Liver (tissue), 3 donors: ENCODE results near the gene CABP4.

Experiments used
- CTCF ChIP-seq: fragments of 150-350 bp; IDR thresholded peaks from 2 replicates; pipeline ENCODE4 v1.5.1; 2017; ENCODE audit warnings: improper control_type of control experiment, low read depth, low read length; ENCODE audit not compliant: missing input control
- FOXA1 ChIP-seq: IDR thresholded peaks from 2 replicates; pipeline ENCODE4 v1.6.1; 2016; ENCODE audit warnings: antibody characterized with exemption
- HNF4G ChIP-seq: IDR thresholded peaks from 2 replicates; pipeline ENCODE4 v1.6.1; 2016; ENCODE audit warnings: antibody characterized with exemption
- MAX ChIP-seq: IDR thresholded peaks from 2 replicates; pipeline ENCODE4 v1.6.1; 2016; ENCODE audit warnings: antibody characterized with exemption
- RXRA ChIP-seq, 2 donors: IDR thresholded peaks; 2 replicates each; pipeline ENCODE4 v1.6.1; 2017 to 2018; ENCODE audit warnings: antibody characterized with exemption in 2 of 2, mild to moderate bottlenecking in 1 of 2
- TAF1 ChIP-seq: conservative IDR thresholded peaks from 2 replicates; pipeline ENCODE4 v1.6.1; 2016; ENCODE audit warnings: antibody characterized with exemption, mild to moderate bottlenecking
- donor health status: healthy.
- donor health status: healthy.

DNA sequence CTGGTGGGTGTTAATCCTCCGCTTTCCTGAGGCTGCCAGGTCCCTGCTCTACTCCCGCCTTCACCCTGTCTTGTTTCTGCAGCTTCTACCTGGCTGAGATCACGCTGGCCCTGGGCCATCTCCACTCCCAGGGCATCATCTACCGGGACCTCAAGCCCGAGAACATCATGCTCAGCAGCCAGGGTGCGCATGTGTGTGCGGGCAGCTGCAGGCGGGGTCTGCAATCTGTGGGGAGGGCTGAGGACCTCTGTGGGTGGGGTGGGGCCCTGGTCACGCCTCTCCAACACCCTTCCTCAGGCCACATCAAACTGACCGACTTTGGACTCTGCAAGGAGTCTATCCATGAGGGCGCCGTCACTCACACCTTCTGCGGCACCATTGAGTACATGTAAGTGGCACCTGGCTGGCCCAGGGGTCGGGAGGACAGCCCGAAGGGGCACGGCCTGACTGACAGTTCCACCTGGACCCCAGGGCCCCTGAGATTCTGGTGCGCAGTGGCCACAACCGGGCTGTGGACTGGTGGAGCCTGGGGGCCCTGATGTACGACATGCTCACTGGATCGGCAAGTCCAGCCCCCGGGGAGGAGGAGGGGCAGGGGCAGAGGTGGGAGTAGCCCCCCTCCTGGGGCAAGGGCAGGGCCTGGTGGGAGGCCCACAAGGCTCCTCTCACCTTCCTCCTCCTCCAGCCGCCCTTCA is 22.4 kb upstream of the CABP4 start:
- TF ChIP-seq MAX, result no peak
- no peak for TF ChIP-seq CTCF
- TF ChIP-seq RXRA (IDR thresholded peaks at IDR 0.05), result no peak
- no peak for TF ChIP-seq FOXA1
- no peak for TF ChIP-seq HNF4G
- TF ChIP-seq TAF1, result no peak
